ENCODE measurements around the gene HOMER2. TPM values are rescaled to one million over a fixed set of nuclear protein-coding genes. Genes with fewer than 3 reads are reported as not detected.

Gene HOMER2
- total RNA-seq, 2 experiments from 2014 or later, result 0.85 to 1.6 TPM

DNA sequence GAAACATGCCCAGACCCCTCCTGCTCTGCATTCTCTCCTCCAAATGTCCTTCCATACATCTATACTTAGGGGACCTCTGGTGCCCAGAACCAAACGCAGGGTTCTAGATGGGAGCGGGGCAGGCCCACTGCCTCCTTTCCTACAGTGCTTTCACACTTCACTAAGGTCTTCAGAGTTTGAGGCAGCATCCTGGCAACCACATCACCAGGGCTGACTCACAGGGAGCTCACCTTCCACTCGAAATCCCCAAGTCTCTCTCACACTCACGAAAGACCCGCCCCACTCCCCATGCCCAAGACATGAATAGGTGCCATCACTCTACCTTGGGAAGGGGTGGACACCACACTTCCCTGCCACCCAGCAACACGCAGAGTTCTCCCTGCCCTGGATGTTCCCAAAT lies 18.9 kb downstream of the HOMER2 start:
- TF ChIP-seq CTCF (IDR thresholded peaks at IDR 0.05), result no peak
- Mint-ChIP-seq H3K27ac (no peak overlapping the region), H3K4me3 (no peak overlapping the region), H3K27me3 (peaks cover 9% of the 10 kb centered on the region), H3K9me3 (no peaks in the 10 kb centered on the region), H3K36me3 (ENCODE audit: low read depth) (no peaks in the 10 kb centered on the region), H3K4me1 (ENCODE audit: low read depth) (no peaks in the 10 kb centered on the region)
- no peaks in the 10 kb centered on the region for H3K36me3 ChIP-seq (ENCODE audit: insufficient read depth, low read length)
- intact Hi-C loops (cut with DNase I, micrococcal nuclease), result no loop called here
- H3K4me1 ChIP-seq (ENCODE audit: insufficient read depth, low read length), result no peaks in the 10 kb centered on the region
- DNase-seq (no peak), ATAC-seq (ENCODE audit: poor library complexity) (no peak)
- CTCF ChIA-PET, result no interaction called here
- POLR2A ChIA-PET, result no interaction called here
- H3K27ac ChIP-seq (ENCODE audit: low read depth in 1 of 2, low read length in 2 of 2), result no peak overlapping the region
- no peaks in the 10 kb centered on the region for H3K9me3 ChIP-seq (ENCODE audit: control insufficient read depth in 1 of 2, insufficient read depth in 1 of 2, low read length in 2 of 2)
- H3K4me3 ChIP-seq (ENCODE audit: low read length), result no peak overlapping the region
- no peaks in the 10 kb centered on the region for H3K27me3 ChIP-seq (ENCODE audit: control insufficient read depth in 1 of 2, insufficient read depth in 2 of 2, low read length in 2 of 2)

GRCh38 chr15:82931221-82931620 lies 21.3 kb downstream of the HOMER2 start:
- no peaks in the 10 kb centered on the region for H3K4me1 ChIP-seq (ENCODE audit: insufficient read depth, low read length)
- DNase-seq, result no peak
- no peaks in the 10 kb centered on the region for H3K9me3 ChIP-seq (ENCODE audit: control insufficient read depth in 1 of 2, insufficient read depth in 1 of 2, low read length in 2 of 2)
- CTCF ChIA-PET, result interaction anchor here (0.6 to 0.8 kb wide), 2 partner anchors 10 to 24 kb away, joined by 3 read pairs; no protein-coding TSS in a partner anchor
- H3K27me3 ChIP-seq (ENCODE audit: control insufficient read depth in 1 of 2, insufficient read depth in 2 of 2, low read length in 2 of 2), result no peaks in the 10 kb centered on the region
- H3K27ac ChIP-seq (ENCODE audit: low read depth in 1 of 2, low read length in 2 of 2), result no peak overlapping the region
- Mint-ChIP-seq H3K27me3 (peaks cover 4% of the 10 kb centered on the region), H3K36me3 (ENCODE audit: low read depth) (no peaks in the 10 kb centered on the region), H3K4me1 (ENCODE audit: low read depth) (no peaks in the 10 kb centered on the region), H3K9me3 (no peaks in the 10 kb centered on the region), H3K27ac (no peak overlapping the region), H3K4me3 (no peak overlapping the region)
- no peak for ATAC-seq (ENCODE audit: poor library complexity)
- POLR2A ChIA-PET, result no interaction called here
- intact Hi-C loops (cut with DNase I, micrococcal nuclease), result no loop called here
- no peak overlapping the region for H3K4me3 ChIP-seq (ENCODE audit: low read length)
- no peaks in the 10 kb centered on the region for H3K36me3 ChIP-seq (ENCODE audit: insufficient read depth, low read length)
- TF ChIP-seq CTCF (IDR thresholded peaks at IDR 0.05), result no peak

DNA sequence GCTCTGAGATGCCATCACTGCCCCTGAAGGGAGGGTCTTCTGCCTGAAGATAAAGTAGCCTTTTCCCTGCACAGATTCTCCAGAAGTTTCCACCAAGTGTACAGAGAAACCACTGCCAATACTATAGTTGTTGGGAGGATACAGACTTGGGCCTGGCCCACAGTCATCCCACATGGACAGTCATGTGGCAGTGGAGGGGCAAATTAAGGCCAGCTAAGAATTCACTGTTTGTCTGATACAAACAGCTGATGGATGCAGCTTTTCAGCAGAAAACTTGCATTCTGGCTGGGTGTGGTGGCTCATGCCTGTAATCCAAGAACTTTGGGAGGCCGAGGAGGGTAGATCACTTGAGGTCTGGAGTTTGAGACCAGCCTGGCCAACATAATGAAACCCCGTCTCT lies 22.1 kb downstream of the HOMER2 start:
- no peak for TF ChIP-seq CTCF (IDR thresholded peaks at IDR 0.05)
- H3K4me3 Mint-ChIP-seq, result no peak overlapping the region
- DNase-seq (no peak), ATAC-seq (ENCODE audit: poor library complexity) (no peak)
- H3K9me3 ChIP-seq (ENCODE audit: control insufficient read depth in 1 of 2, insufficient read depth in 1 of 2, low read length in 2 of 2), result no peaks in the 10 kb centered on the region
- peaks cover 4% of the 10 kb centered on the region for H3K27me3 Mint-ChIP-seq
- no peaks in the 10 kb centered on the region for H3K4me1 ChIP-seq (ENCODE audit: insufficient read depth, low read length)
- H3K4me3 ChIP-seq (ENCODE audit: low read length), result no peak overlapping the region
- CTCF ChIA-PET, result no interaction called here
- no peaks in the 10 kb centered on the region for H3K36me3 Mint-ChIP-seq (ENCODE audit: low read depth)
- H3K27ac ChIP-seq (ENCODE audit: low read depth in 1 of 2, low read length in 2 of 2), result no peak overlapping the region
- no peaks in the 10 kb centered on the region for H3K36me3 ChIP-seq (ENCODE audit: insufficient read depth, low read length)
- H3K27me3 ChIP-seq (ENCODE audit: control insufficient read depth in 1 of 2, insufficient read depth in 2 of 2, low read length in 2 of 2), result no peaks in the 10 kb centered on the region
- H3K27ac Mint-ChIP-seq, result no peak overlapping the region
- H3K4me1 Mint-ChIP-seq (ENCODE audit: low read depth), result no peaks in the 10 kb centered on the region
- H3K9me3 Mint-ChIP-seq, result no peaks in the 10 kb centered on the region
- POLR2A ChIA-PET, result no interaction called here
- intact Hi-C loops (cut with DNase I, micrococcal nuclease), result no loop called here
